ENCODE measurements around the gene THAP3.

DNA sequence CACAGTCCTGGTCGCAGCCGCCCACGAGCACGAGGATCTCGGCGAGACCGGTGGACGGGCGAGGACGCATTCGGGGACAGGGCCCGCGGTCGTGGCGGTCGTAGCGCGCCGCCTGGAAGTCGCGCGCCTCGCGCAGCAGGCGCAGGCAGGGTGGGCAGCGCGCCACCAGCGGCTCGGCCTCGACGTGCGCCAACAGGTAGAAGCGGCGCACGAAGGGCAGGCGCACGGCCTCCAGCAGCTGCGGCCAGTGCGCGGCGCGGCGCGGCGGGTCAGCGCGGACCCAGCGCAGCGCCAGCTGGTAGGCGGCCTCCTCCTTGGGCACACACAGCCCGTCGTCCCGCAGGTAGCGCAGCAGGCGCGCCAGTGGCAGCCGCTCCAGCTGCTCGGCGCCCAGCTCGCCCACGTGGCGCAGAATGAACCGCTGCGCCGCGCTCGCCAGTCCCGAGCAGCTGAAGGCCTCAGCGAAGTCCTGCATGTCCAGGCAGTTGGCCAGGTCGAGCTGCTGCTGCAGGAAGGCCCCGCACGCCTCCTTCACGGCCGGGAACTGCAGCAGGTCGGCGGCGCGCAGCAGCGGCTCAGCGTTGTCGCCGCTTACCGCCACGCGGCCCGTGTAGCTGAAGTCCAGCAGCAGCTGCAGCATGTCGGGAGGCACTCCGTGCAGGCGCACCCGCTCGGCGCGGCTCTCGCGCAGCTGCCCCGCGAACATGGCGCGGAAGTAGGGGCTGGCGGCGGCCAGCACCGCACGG is 22.6 kb upstream of the THAP3 start:
- TF ChIP-seq, protein P1, sequence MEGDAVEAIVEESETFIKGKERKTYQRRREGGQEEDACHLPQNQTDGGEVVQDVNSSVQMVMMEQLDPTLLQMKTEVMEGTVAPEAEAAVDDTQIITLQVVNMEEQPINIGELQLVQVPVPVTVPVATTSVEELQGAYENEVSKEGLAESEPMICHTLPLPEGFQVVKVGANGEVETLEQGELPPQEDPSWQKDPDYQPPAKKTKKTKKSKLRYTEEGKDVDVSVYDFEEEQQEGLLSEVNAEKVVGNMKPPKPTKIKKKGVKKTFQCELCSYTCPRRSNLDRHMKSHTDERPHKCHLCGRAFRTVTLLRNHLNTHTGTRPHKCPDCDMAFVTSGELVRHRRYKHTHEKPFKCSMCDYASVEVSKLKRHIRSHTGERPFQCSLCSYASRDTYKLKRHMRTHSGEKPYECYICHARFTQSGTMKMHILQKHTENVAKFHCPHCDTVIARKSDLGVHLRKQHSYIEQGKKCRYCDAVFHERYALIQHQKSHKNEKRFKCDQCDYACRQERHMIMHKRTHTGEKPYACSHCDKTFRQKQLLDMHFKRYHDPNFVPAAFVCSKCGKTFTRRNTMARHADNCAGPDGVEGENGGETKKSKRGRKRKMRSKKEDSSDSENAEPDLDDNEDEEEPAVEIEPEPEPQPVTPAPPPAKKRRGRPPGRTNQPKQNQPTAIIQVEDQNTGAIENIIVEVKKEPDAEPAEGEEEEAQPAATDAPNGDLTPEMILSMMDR (conservative IDR thresholded peaks at IDR 0.05 in 1 of 2, IDR thresholded peaks at IDR 0.05 in 1 of 2; ENCODE audit: low read depth in 1 of 2, low read length in 2 of 2) = no peak
- TF ChIP-seq EZH2 (IDR thresholded peaks at IDR 0.05; ENCODE audit: low read length, missing control alignments) = no peak
